ENCODE results near the gene ARMC10. TPM values are rescaled to one million over a fixed set of nuclear protein-coding genes. Genes with fewer than 3 reads are reported as not detected.

The ARMC10 gene
- total and polyA plus RNA-seq, 2 donors (not counting 3 experiments of a cell fraction or from before 2014, with no cell fraction given): 16.6 to 39.2 TPM

- no peak for FAIRE-seq
These were observed 25.4 kb downstream of the ARMC10 start for GRCh38 chr7:103100348-103100747.

More at GRCh38 chr7:103100348-103100747, 25.4 kb downstream of the ARMC10 start:
- Histone ChIP-seq H3K4me1 (ENCODE audit: control insufficient read depth, extremely low read depth, insufficient read depth, low read length) (no peaks in the 10 kb centered on the region), H3K27ac (ENCODE audit: insufficient read depth, low read depth, low read length) (no peak overlapping the region), H3K9me1 (replicated peaks; ENCODE audit: control insufficient read depth, extremely low read depth, insufficient read depth, low read length) (no peaks in the 10 kb centered on the region), H4K20me1 (replicated peaks; ENCODE audit: control insufficient read depth, extremely low read depth, insufficient read depth, low read length) (no peaks in the 10 kb centered on the region), H3K9me3 (replicated peaks; ENCODE audit: control insufficient read depth, insufficient read depth, low read length) (no peaks in the 10 kb centered on the region), H2AFZ (ENCODE audit: low read depth, low read length) (no peak overlapping the region), H3K9ac (replicated peaks; ENCODE audit: extremely low read depth, insufficient read depth, low read length) (no peak overlapping the region), H3K27me3 (ENCODE audit: control insufficient read depth in 2 of 2, insufficient read depth in 2 of 2, low read length in 2 of 2) (no peaks in the 10 kb centered on the region), H3K4me3 (replicated peaks in 1 of 3; ENCODE audit: insufficient read depth in 1 of 3, low read depth in 1 of 3, low read length in 3 of 3) (no peak overlapping the region), H3K4me2 (ENCODE audit: insufficient read depth, low read length) (no peak overlapping the region), H3K36me3 (ENCODE audit: control insufficient read depth in 2 of 2, extremely low read depth in 1 of 2, insufficient read depth in 2 of 2, low read length in 2 of 2) (peaks cover 0 to 5% of the 10 kb centered on the region in 2 experiments), H3K79me2 (ENCODE audit: control insufficient read depth, insufficient read depth, low read length) (no peaks in the 10 kb centered on the region)
- dilution Hi-C loops (cut with MboI; ENCODE audit: extremely low pct_ligation_motif_present, low sequenced_read_pairs) (no loop called here), intact Hi-C loops (cut with micrococcal nuclease) (no loop called here)
- no peak for TF ChIP-seq CTCF (IDR thresholded peaks at IDR 0.05; ENCODE audit: extremely low read depth in 1 of 2, insufficient read depth in 1 of 2, low read depth in 1 of 2, low read length in 2 of 2)
- no peak for TF ChIP-seq POLR2A (IDR thresholded peaks at IDR 0.05; ENCODE audit: low read depth, low read length)
- TF ChIP-seq POLR2AphosphoS5 (IDR thresholded peaks at IDR 0.05; ENCODE audit: insufficient read depth, low read depth, low read length): no peak
- no peak for TF ChIP-seq MAX (IDR thresholded peaks at IDR 0.05; ENCODE audit: insufficient read depth, insufficient read length)
- no peak for TF ChIP-seq JUN (IDR thresholded peaks at IDR 0.05; ENCODE audit: borderline replicate concordance, insufficient read depth, insufficient read length, low read depth)
- no peak for TF ChIP-seq MYC (IDR thresholded peaks at IDR 0.05; ENCODE audit: low read depth, low read length)
- TF ChIP-seq FOS (IDR thresholded peaks at IDR 0.05; ENCODE audit: borderline replicate concordance, insufficient read depth, low read length): no peak
- no peak for TF ChIP-seq EZH2 (IDR thresholded peaks at IDR 0.05; ENCODE audit: borderline replicate concordance, low read depth, low read length, severe bottlenecking)
- no peak for TF ChIP-seq GATA2 (IDR thresholded peaks at IDR 0.05; ENCODE audit: insufficient read depth, insufficient read length, low read depth, low read length)
- no TSS peak for BruUV-seq (replicated peaks)
- ChIA-PET CTCF (no interaction called here), POLR2A (no interaction called here)
- DNase-seq (ENCODE audit: low read depth, low spot score): no peak

Measured in endothelial cell of umbilical vein (primary cell).